OCI-LY3 (cell line): ENCODE measurements around the gene TNNT3.

Experiments
- H2AFZ ChIP-seq: fragments of 200-600, 300-600 bp; shearing (Covaris generic); 2 replicates; pipeline ENCODE4 v1.6.0; 2014; ENCODE audit warnings: antibody characterized with exemption, low read depth, low read length
- H3K27ac ChIP-seq: fragments of 200-600, 300-600 bp; sonication (generic); 2 replicates; pipeline ENCODE4 v1.5.1; 2014; ENCODE audit warnings: mild to moderate bottlenecking, low read length, moderate library complexity, mixed read lengths
- H3K27me3 ChIP-seq: fragments of 200-600, 300-600 bp; sonication (generic); 2 replicates; pipeline ENCODE4 v1.6.1; 2014; ENCODE audit warnings: low read depth, low read length, mixed read lengths
- H3K36me3 ChIP-seq: fragments of 200-600, 300-600 bp; sonication (generic); replicated peaks from 2 replicates; pipeline ENCODE3; 2014; ENCODE audit warnings: low read depth, low read length, mixed read lengths
- H3K4me1 ChIP-seq: fragments of 300-600, 200-600 bp; sonication (generic); 2 replicates; pipeline ENCODE4 v1.6.1; 2014; ENCODE audit warnings: low read length, mixed read lengths
- H3K4me2 ChIP-seq: fragments of 200-600, 300-600 bp; sonication (generic); 2 replicates; pipeline ENCODE4 v1.6.1; 2014; ENCODE audit warnings: low read length, mixed read lengths
- H3K4me3 ChIP-seq: fragments of 300-600, 200-600 bp; sonication (generic); 2 replicates; pipeline ENCODE4 v1.5.1; 2014; ENCODE audit warnings: antibody characterized with exemption, mild to moderate bottlenecking, low read length, moderate library complexity
- H3K79me2 ChIP-seq: fragments of 300-600, 200-600 bp; shearing (Covaris generic); 2 replicates; pipeline ENCODE4 v1.6.1; 2014; ENCODE audit warnings: mild to moderate bottlenecking, low read length, mixed read lengths
- H3K9ac ChIP-seq: fragments of 300-600, 200-600 bp; shearing (Covaris generic); 2 replicates; pipeline ENCODE4 v1.6.0; 2014; ENCODE audit warnings: mild to moderate bottlenecking, low read length, moderate library complexity
- H3K9me3 ChIP-seq: fragments of 200-600, 300-600 bp; shearing (Covaris generic); 2 replicates; pipeline ENCODE4 v1.6.1; 2014; ENCODE audit warnings: low read length, mixed read lengths; ENCODE audit not compliant: insufficient read depth
- H4K20me1 ChIP-seq: fragments of 200-600, 300-600 bp; sonication (generic); 2 replicates; pipeline ENCODE4 v1.6.1; 2016; ENCODE audit warnings: low read length, mixed read lengths; ENCODE audit not compliant: insufficient read depth
- EZH2phosphoT487 ChIP-seq: fragments of 200-600 bp; shearing (Covaris generic); IDR thresholded peaks from 2 replicates; pipeline ENCODE4 v1.6.1; 2018; ENCODE audit warnings: antibody characterized with exemption, mixed run types, low read depth
- TF ChIP-seq, protein P1 (sequence below): fragments of 200-600, 300-600 bp; sonication (generic); IDR thresholded peaks from 2 replicates; pipeline ENCODE4 v1.5.1; 2014; ENCODE audit warnings: antibody characterized with exemption, low read length, low read depth

Gene TNNT3

DNA sequence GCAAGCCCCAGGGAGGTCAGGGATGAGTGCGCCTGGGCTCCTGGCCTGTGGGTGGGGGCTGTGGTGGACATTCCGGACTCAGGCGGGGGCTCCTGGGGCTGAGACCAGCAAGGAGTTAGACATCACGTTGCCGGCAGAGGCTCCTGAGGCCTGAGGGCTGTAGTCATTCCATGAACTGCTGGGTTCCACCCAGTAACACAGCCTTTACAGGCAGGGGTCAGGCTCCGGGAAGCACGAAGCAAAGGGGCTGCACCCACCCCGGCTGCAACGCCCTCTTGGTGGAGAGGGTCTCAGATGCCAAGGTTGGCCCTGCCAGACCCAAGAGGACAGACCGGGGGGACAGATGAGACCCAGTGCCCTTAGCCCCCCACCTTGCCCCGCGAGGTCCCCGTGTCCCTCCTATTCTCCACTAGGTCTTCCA is 9.0 kb downstream of the TNNT3 start:
- no peaks in the 10 kb centered on the region for H3K4me1 ChIP-seq
- H3K9me3 ChIP-seq = no peaks in the 10 kb centered on the region
- no peak overlapping the region for H3K4me2 ChIP-seq
- TF ChIP-seq, protein P1, sequence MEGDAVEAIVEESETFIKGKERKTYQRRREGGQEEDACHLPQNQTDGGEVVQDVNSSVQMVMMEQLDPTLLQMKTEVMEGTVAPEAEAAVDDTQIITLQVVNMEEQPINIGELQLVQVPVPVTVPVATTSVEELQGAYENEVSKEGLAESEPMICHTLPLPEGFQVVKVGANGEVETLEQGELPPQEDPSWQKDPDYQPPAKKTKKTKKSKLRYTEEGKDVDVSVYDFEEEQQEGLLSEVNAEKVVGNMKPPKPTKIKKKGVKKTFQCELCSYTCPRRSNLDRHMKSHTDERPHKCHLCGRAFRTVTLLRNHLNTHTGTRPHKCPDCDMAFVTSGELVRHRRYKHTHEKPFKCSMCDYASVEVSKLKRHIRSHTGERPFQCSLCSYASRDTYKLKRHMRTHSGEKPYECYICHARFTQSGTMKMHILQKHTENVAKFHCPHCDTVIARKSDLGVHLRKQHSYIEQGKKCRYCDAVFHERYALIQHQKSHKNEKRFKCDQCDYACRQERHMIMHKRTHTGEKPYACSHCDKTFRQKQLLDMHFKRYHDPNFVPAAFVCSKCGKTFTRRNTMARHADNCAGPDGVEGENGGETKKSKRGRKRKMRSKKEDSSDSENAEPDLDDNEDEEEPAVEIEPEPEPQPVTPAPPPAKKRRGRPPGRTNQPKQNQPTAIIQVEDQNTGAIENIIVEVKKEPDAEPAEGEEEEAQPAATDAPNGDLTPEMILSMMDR = no peak
- TF ChIP-seq EZH2phosphoT487 = no peak
- no peaks in the 10 kb centered on the region for H3K79me2 ChIP-seq
- H4K20me1 ChIP-seq = no peaks in the 10 kb centered on the region
- H3K36me3 ChIP-seq = no peaks in the 10 kb centered on the region
- no peak overlapping the region for H3K4me3 ChIP-seq
- H2AFZ ChIP-seq = no peak overlapping the region
- no peak overlapping the region for H3K9ac ChIP-seq
- peaks cover 17% of the 10 kb centered on the region; the same call in 1 of the 2 replicates for H3K27me3 ChIP-seq
- H3K27ac ChIP-seq = no peak overlapping the region

DNA sequence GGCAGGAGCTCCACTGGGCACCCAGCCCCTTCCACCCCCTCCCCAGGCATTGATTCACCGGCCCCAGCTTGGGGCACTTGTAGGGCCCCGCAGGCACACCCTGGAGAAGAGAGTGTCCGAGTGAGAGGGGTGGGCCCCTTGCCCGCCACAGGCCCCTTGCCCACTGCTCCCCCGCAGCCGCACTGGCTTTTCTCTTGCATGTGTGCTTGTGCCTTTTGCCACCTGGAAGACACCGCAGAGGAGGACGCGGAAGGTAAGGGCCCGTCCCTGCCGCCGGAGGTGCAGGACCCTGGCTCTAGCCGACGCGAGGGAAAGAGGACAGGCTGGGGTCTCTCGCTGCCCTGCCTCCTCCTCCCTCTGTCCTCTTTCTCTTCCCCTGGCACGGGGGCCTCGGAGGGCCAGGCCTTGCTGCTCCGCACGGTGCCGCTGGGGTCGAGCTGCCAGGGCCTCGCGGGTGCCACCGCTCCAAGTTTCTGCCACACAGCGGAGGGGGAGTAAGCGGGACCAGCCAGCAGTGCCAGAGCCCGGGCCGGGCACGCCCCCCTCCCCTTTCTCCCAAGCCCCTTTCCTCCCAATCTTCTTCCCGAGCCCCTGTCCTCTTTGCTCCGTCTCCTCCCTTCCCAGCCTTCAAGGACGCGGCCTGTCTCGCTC is 9.5 kb downstream of the TNNT3 start:
- no peak overlapping the region for H3K4me3 ChIP-seq
- TF ChIP-seq EZH2phosphoT487 = no peak
- TF ChIP-seq, protein P1 = no peak
- H3K27ac ChIP-seq = no peak overlapping the region
- no peaks in the 10 kb centered on the region for H3K79me2 ChIP-seq
- no peaks in the 10 kb centered on the region for H3K9me3 ChIP-seq
- H2AFZ ChIP-seq = no peak overlapping the region
- no peak overlapping the region for H3K4me2 ChIP-seq
- H3K4me1 ChIP-seq = no peaks in the 10 kb centered on the region
- no peak overlapping the region for H3K9ac ChIP-seq
- H4K20me1 ChIP-seq = no peaks in the 10 kb centered on the region
- peaks cover 11% of the 10 kb centered on the region; the same call in 1 of the 2 replicates for H3K27me3 ChIP-seq
- H3K36me3 ChIP-seq = no peaks in the 10 kb centered on the region

DNA sequence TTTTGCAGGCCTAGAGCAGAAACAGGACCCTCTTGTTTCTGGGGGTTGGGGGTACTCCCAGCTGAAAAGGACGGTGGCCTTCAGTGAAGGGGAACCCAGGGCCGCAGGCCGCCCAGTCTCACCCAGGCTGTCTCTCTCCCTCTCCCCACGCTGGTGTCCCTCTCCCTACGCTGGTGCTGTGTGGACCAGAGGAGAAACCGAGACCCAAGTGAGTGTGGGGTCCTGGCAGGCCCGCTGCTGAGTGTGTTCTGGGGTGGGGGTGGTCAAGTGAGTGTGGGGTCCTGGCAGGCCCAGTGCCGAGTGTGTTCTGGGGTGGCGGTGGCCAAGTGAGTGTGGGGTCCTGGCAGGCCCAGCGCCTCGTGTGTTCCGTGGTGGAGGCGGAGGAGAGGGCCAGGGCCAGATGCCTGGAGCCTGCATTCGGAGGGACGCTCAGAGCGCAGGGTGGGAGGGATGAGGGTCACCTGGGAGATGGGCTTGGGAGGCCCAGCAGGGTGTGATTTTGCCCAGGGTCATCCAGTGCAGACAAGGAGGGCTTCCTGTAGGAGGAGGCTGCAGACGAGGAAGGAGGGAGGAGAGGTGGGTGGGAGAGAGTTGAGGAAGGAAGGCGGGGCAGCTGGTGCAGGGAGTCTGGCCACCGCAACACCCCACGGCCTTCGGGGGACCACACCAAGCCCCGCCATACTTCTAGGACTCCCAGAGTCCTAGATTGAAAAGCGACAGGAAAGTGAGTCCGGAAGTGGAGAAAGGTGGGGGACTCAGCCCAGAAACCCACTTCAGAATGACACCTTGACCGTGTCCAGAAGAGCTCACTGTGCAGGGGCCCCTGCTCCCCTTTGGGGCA is 10.3 kb downstream of the TNNT3 start:
- Histone ChIP-seq H3K9me3 (no peaks in the 10 kb centered on the region), H3K27me3 (0 out of 2 replicates have a peak, but pooled peaks cover 10% of the 10 kb centered on the region)
- no peak for TF ChIP-seq EZH2phosphoT487
- TF ChIP-seq, protein P1 = no peak

DNA sequence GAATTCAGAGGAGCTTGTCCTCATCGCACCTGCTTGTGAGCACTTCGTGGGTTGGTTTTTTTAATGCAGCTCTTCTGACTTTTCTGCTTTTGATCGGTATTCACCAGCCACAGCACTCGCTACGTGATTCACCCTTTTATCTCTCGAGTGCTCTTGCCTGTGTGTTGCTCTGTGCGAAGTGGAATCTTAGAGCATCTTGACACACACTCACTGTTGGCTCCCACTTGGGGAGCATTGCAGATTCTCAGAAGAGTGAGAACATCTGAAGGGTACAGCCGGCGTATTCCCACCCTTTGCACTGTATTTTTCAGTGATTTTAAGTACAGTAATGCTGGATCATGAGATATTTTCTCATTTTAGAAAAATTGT is 10.9 kb downstream of the TNNT3 start:
- Histone ChIP-seq H3K4me1 (no peaks in the 10 kb centered on the region), H4K20me1 (no peaks in the 10 kb centered on the region), H3K4me3 (no peak overlapping the region), H3K79me2 (no peaks in the 10 kb centered on the region), H3K27me3 (0 out of 2 replicates have a peak, but pooled peaks cover 10% of the 10 kb centered on the region), H3K9me3 (no peaks in the 10 kb centered on the region), H2AFZ (no peak overlapping the region), H3K4me2 (no peak overlapping the region), H3K27ac (no peak overlapping the region), H3K9ac (no peak overlapping the region), H3K36me3 (no peaks in the 10 kb centered on the region)
- TF ChIP-seq EZH2phosphoT487 = no peak
- TF ChIP-seq, protein P1 = no peak

More for the DNA sequence above, 10.3 kb downstream of the TNNT3 start:
- Histone ChIP-seq H4K20me1 (no peaks in the 10 kb centered on the region), H3K79me2 (no peaks in the 10 kb centered on the region), H2AFZ (no peak overlapping the region), H3K4me1 (no peaks in the 10 kb centered on the region), H3K36me3 (no peaks in the 10 kb centered on the region), H3K4me2 (no peak overlapping the region), H3K4me3 (no peak overlapping the region), H3K9ac (no peak overlapping the region), H3K27ac (no peak overlapping the region)
